Measurements from ENCODE around the gene QSER1.
A peak's percentile ranks its signal among the peaks of the same experiment; 100 is the strongest.

Gene QSER1

DNA sequence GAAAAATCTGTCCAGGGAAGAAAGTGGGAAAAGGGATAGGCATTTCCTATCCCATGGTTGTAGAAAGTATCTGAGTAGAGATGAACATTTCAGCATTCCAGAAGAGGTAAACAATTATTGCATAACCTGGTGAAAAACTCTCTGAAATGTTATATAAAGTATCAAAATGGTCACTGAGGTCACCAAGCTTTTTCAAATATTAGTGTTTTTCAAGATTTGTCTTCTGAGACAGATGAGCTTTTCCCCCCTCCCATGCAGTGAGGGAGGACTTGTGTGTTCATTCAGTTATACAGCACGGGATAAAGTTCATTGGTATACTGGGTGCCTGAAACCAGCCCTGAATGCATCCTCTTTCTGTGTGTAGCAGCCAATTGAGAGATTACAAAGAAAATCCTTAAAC, 121.1 kb downstream of the QSER1 start:
- Histone ChIP-seq H3K9ac (no peak overlapping the region), H3K27ac (no peak overlapping the region), H3K79me2 (no peaks in the 10 kb centered on the region), H3K4me2 (ENCODE audit: low read length) (no peak overlapping the region), H3K4me1 (no peaks in the 10 kb centered on the region), H2AFZ (no peak overlapping the region), H3K36me3 (ENCODE audit: control insufficient read depth, insufficient read depth, low read length) (no peaks in the 10 kb centered on the region), H3K9me3 (ENCODE audit: control insufficient read depth, low read length) (no peaks in the 10 kb centered on the region), H3K27me3 (ENCODE audit: control insufficient read depth, insufficient read depth, low read length) (no peaks in the 10 kb centered on the region), H3K4me3 (ENCODE audit: low read depth, low read length) (no peak overlapping the region)
- TF ChIP-seq, protein P1, sequence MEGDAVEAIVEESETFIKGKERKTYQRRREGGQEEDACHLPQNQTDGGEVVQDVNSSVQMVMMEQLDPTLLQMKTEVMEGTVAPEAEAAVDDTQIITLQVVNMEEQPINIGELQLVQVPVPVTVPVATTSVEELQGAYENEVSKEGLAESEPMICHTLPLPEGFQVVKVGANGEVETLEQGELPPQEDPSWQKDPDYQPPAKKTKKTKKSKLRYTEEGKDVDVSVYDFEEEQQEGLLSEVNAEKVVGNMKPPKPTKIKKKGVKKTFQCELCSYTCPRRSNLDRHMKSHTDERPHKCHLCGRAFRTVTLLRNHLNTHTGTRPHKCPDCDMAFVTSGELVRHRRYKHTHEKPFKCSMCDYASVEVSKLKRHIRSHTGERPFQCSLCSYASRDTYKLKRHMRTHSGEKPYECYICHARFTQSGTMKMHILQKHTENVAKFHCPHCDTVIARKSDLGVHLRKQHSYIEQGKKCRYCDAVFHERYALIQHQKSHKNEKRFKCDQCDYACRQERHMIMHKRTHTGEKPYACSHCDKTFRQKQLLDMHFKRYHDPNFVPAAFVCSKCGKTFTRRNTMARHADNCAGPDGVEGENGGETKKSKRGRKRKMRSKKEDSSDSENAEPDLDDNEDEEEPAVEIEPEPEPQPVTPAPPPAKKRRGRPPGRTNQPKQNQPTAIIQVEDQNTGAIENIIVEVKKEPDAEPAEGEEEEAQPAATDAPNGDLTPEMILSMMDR (IDR thresholded peaks at IDR 0.05): no peak

DNA sequence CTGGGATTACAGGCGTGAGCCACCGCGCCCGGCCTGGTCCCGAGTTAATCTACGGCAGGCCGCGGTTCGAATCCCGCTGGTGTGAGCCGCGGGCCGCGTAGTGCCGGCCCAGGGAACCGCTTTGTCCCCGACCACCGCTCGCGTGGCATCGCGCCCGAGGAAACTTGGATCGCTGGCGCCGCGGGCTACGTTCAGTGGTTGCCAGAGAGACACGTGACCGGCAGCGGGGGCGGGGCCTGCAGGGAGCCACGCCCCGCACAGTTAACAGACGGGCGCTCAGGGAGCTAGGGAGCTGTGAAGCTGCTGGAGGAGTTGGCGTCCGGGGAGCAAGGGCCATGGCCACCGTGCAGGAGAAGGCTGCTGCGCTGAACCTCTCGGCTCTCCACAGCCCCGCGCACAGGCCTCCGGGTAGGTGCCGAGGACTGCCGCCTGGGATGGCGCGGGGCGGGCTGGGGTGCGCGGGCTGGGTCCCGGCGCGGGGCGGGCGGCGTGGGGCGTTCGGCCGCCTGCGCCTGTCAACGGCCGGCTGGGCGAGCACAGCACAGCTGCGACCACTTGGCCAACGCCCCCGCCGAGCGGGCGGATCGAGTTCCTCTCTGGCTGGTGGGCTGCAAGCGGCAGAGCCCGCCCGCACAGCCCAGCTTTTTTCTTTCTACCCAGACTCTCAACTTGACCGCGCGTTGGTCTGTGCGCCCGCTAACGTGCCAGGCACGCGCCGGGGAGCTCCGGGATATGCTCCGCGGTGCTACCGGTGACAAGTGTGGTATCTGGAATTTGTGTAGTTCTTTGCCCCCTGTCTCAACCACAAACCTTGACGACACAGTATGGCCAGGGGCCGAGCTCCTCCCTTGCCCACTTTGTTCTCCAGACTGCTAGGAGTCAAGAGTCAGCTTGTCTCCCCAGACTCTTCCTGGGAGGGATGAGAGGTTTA, 123.3 kb downstream of the QSER1 start, which contains the start of gene DEPDC7:
TSS of gene DEPDC7 (plus strand) at position 258 of the 931 bp plus-strand sequence. CDS start at position 336, 78 bp downstream.
- H3K36me3 ChIP-seq (ENCODE audit: control insufficient read depth, insufficient read depth, low read length): no peaks in the 10 kb centered on the region
- no peaks in the 10 kb centered on the region for H3K9me3 ChIP-seq (ENCODE audit: control insufficient read depth, low read length)
- TF ChIP-seq, protein P1 (IDR thresholded peaks at IDR 0.05): no peak
- peak within 1 kb of the TSS; percentile 51 for H3K4me2 ChIP-seq (ENCODE audit: low read length)
- no peaks in the 10 kb centered on the region for H3K4me1 ChIP-seq
- peak within 1 kb of the TSS; percentile 80 for H2AFZ ChIP-seq
- H3K27ac ChIP-seq: no peak within 1 kb of the TSS
- no peaks in the 10 kb centered on the region for H3K79me2 ChIP-seq
- no peak within 1 kb of the TSS for H3K9ac ChIP-seq
- no peaks in the 10 kb centered on the region for H3K27me3 ChIP-seq (ENCODE audit: control insufficient read depth, insufficient read depth, low read length)
- H3K4me3 ChIP-seq (ENCODE audit: low read depth, low read length): peak within 1 kb of the TSS; percentile 34

DNA sequence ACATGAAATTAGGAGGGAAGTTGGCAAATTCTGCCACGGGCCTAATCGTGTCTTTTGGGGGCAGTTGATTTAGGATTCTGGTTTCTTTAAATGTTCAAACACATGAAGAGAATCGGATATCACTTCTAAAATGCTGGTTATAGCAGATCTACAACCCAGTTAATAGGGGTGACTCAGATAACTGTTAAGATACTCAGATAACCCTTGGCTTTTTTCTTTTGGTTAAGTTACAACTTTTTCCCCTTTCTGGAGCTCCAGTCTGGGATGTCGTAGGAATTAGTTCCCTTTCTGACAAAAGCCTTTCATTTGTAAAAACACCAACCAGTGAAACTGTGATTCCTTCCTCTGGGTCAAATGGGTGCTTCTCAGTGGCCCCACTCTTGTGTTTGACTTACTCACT, 124.0 kb downstream of the QSER1 start:
- no peaks in the 10 kb centered on the region for H3K79me2 ChIP-seq
- peak overlapping the region; percentile 80 for H2AFZ ChIP-seq
- TF ChIP-seq, protein P1 (IDR thresholded peaks at IDR 0.05): no peak
- H3K9me3 ChIP-seq (ENCODE audit: control insufficient read depth, low read length): no peaks in the 10 kb centered on the region
- H3K36me3 ChIP-seq (ENCODE audit: control insufficient read depth, insufficient read depth, low read length): no peaks in the 10 kb centered on the region
- no peak overlapping the region for H3K9ac ChIP-seq
- no peaks in the 10 kb centered on the region for H3K4me1 ChIP-seq
- peak overlapping the region; percentile 20 for H3K4me3 ChIP-seq (ENCODE audit: low read depth, low read length)
- H3K27me3 ChIP-seq (ENCODE audit: control insufficient read depth, insufficient read depth, low read length): no peaks in the 10 kb centered on the region
- H3K27ac ChIP-seq: no peak overlapping the region
- peak overlapping the region; percentile 51 for H3K4me2 ChIP-seq (ENCODE audit: low read length)

DNA sequence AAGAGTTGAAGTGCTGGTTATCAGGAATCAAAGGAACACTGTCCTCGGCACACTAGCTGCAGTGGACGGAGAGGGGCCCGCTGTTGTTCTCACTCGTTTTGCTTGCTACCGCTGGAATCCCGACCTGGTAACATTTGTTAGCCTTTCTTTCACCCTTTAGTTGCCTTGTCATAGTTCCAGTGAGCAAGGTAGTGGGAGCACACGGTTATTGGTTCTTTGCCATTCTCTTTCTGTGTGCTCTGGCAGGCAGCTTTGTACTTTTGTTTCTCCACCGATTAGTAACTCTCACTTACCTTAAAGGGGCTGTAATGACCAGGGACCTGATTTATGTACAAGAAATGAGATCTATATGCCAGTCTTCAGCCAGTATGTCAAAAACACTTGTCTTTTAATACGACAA, 124.9 kb downstream of the QSER1 start:
- no peak overlapping the region for H3K27ac ChIP-seq
- no peaks in the 10 kb centered on the region for H3K4me1 ChIP-seq
- TF ChIP-seq, protein P1 (IDR thresholded peaks at IDR 0.05): no peak
- H3K27me3 ChIP-seq (ENCODE audit: control insufficient read depth, insufficient read depth, low read length): no peaks in the 10 kb centered on the region
- H3K9ac ChIP-seq: no peak overlapping the region
- H3K4me2 ChIP-seq (ENCODE audit: low read length): no peak overlapping the region
- H3K9me3 ChIP-seq (ENCODE audit: control insufficient read depth, low read length): no peaks in the 10 kb centered on the region
- no peaks in the 10 kb centered on the region for H3K36me3 ChIP-seq (ENCODE audit: control insufficient read depth, insufficient read depth, low read length)
- H3K4me3 ChIP-seq (ENCODE audit: low read depth, low read length): no peak overlapping the region
- H3K79me2 ChIP-seq: no peaks in the 10 kb centered on the region
- H2AFZ ChIP-seq: peak overlapping the region; percentile 11
